Measurements from ENCODE around the gene ZNF534.
"Not testable (repeated sequence)": the region's sequence is repeated elsewhere in the genome, so short reads cannot be mapped to it uniquely, and the experiment has no call there.

ZNF534 gene

DNA sequence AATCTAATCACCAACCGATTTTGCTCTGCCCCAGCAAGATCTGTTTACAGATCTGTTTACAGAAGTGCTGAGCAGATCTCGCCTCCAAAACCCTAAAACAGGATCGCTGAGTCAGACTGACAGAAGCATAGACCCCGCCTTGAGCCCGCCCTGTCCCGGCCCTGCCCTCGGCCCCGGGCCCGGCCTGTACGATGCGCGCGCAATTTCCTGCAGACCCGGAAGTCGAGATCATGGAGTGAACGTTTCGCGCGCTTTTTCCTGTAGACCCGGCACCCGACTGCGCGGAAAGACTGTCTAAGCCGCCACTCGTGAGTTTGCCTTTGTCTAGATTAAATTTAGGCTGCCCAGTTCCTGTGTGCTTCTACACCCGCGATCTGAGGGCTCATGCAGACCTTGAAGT is at the start of gene ZNF534:
ZNF534 (plus strand) TSS at position 212 of the 400 bp plus-strand sequence. CDS start 2,327 bp downstream, outside the sequence.
- no peak for DNase-seq (ENCODE audit: low read depth)

- no peak for DNase-seq (ENCODE audit: low read depth)
These were observed 37.8 kb upstream of the ZNF534 start for GRCh38 chr19:52391135-52391534.

DNA sequence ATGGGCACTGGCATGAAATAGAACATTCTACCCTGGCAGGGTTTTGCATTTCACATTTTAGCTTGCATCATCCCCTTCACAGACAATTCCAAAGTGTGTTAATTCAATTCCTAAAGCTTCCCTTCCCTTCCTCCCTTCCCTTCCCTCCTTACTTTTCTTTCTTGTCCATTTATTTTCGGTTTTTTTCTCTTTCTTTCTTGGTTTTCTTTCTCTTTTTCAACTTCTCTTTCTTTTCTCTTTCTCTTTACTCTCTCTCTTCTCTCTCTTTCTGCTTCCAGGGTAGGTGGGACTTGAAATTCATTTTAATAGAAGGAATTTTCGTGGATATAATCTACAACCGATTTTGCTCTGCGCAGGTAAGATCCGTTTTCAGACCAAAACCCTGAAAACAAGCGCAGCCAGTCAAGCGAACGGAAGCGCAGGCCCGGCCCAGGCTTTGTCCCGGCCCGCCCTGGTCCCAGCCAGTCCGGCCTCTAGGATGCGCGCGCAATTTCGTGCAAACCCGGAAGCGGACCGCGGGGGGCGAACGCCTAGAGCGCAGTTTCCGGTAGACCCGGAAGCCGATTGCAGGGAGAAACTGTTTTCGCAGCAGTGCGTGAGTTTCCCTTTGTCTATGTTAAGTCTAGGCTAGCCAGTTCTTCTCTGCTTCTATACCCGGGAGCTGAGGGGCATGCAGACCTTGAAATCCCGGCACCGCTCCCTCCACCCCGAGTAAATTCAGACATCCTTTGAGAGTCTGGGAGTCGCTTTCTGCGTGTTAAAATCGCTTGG is 31.5 kb upstream of the ZNF534 start, which contains the start of gene ZNF528:
ZNF528 (plus strand) TSS at position 540 of the 771 bp plus-strand sequence. CDS start 4,165 bp downstream, outside the sequence.
- DNase-seq (ENCODE audit: low read depth) = peak; percentile 94

- no peak for DNase-seq (ENCODE audit: low read depth)
These were observed 30.9 kb upstream of the ZNF534 start for GRCh38 chr19:52398081-52398441.

GRCh38 chr19:52410276-52410675 is 18.7 kb upstream of the ZNF534 start:
- no peak for DNase-seq (ENCODE audit: low read depth)

GRCh38 chr19:52415711-52416110 is 13.2 kb upstream of the ZNF534 start:
- no peak for DNase-seq (ENCODE audit: low read depth)

DNA sequence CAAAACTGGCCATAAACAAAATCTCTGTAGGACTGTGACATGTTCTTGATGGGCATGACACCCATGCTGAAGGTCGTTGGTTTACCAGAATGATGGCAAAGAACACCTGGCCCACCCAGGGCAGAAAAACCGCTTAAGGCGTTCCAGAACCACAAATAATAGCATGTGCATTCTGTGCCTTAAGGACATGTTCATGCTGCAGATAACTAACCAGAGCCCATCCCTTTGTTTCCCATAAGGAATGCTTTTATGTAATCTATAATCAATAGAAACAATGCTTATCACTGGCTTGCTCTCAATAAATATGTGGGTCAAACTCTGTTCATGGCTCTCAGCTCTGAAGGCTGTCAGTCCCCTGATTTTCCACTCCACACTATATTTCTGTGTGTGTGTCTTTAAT is 13.2 kb downstream of the ZNF534 start:
- DNase-seq (ENCODE audit: low read depth) = no peak

DNA sequence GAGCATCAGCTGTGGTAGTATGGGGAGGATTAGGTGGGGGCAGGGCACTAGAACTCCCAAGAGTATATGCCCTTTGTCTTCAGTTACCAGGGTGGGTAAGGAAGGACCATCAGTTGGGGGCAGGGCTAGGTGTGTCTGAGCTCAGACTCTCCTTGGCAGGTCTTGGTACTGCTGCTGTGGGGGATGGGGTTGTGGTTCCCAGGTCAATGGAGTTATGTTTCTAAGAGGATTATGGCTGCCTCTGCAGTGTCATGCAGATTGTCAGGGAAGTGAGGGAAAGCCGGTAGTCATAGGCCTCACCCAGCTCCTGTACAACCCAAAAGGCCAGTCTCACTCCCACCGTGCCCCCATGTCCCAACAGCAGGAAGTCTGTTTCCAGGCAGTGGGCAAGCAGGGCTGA is 15.6 kb downstream of the ZNF534 start:
- DNase-seq (ENCODE audit: low read depth) = no peak

- no peak for DNase-seq (ENCODE audit: low read depth)
These were observed 22.3 kb downstream of the ZNF534 start for GRCh38 chr19:52451241-52451640.

GRCh38 chr19:52453324-52454094 is 24.6 kb downstream of the ZNF534 start, which contains the start of gene ZNF578:
ZNF578 (plus strand) TSS chr19:52453553; CDS start chr19:52501846, 48,293 bp downstream.
- DNase-seq (ENCODE audit: low read depth) = peak; percentile 72

- DNase-seq (ENCODE audit: low read depth) = no peak
These were observed 36.0 kb downstream of the ZNF534 start for GRCh38 chr19:52464798-52465470.

DNA sequence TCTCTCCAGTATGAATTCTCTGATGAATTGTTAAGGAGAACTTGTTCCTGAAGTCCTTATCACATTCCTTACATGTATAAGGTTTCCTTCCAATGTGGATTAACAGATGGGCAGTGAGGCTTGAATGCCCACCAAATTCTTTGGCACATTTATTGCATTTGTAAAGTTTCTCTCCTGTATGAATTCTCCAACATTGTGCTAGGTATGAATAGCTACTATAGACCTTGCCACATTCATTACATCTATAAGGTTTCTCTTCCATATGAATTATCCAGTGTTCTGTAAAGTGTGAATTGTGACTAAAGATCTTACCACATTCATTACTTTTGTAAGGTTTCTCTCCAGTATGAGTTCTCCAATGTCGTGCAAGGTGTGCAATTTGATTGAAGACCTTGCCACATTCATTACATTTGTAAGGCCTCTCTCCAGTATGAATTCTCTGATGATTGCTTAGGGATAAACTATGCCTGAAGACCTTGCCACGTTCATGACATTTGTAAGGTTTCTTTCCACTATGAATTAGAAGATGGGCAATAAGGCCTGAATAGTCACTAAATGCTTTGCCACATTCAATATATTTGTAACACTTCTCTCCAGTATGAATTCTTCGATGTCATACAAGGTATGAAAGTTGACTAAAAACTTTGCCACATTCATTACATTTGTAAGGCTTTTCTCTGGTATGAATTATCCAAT is 44.9 kb downstream of the ZNF534 start:
- DNase-seq (ENCODE audit: low read depth) = no peak

- no peak for DNase-seq (ENCODE audit: low read depth)
These were observed 45.6 kb downstream of the ZNF534 start for GRCh38 chr19:52474351-52475127.

- not testable (repeated sequence) for DNase-seq (ENCODE audit: low read depth)
These were observed 55.3 kb downstream of the ZNF534 start for GRCh38 chr19:52484111-52484743.

DNA sequence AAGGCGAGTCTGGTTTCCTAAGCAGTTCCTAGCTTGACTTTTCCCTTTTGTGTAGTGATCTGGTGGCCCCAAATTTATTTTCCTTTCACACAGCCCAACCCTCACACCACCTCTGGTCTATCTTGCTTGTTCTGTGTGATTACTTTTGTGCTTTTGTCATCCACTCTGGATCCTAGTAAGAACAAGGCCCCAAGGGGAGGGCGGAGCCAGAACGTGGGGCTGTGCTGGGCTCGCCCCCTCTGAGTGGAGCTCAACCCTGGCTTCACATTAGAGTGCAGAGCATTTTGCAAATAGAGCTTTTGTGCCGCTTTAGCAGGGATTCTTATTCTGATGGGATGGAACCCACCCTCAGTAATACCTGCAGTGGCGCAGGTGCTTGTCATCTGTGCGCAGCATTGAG is 56.1 kb downstream of the ZNF534 start:
- not testable (repeated sequence) for DNase-seq (ENCODE audit: low read depth)

- not testable (repeated sequence) for DNase-seq (ENCODE audit: low read depth)
These were observed 56.8 kb downstream of the ZNF534 start for GRCh38 chr19:52485561-52486240.

GRCh38 chr19:52492201-52492993 is 63.4 kb downstream of the ZNF534 start:
- no peak for DNase-seq (ENCODE audit: low read depth)

DNA sequence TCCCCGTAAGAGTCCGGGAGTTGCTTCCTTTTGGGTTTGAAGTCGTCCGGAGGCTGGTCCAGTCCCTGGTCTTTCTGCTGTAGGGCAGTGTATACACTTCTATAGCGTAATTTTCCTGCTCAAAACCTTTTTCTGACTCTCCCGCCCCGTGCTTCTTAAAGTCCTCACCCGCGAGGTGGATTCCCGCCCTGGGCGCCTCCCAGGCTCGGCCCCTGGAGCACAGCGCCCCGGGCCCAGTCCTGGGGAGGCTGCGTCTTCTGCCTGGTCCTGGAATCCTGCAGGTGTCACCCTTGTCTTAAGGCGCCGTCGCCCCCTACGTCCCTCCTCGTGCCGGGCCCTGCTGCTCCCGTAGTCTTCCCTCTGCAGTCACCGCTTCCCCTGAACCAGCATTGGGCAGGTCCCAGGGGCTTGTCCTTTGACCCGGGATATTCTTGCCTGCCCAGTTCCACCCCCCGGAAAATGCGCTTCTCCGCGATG is 64.1 kb downstream of the ZNF534 start:
- DNase-seq (ENCODE audit: low read depth) = no peak

DNA sequence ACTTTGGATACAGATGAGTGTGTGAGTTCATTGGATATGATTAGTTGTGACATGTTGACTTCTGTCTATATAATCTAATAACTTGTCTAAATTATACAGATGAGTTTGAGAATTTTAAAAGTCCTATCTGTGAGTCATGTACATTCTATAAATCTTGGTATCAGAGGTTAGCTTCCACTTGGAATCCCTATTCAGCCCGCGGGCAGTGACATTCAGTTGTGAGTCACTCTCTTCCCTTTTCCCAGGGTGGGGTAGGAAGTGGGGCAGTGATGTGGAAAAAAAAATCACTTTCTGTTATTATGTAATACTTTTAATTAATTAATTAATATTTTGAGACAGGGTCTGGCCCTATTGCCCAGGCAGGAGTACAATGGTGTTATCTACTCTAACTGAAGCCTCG is 65.6 kb downstream of the ZNF534 start:
- DNase-seq (ENCODE audit: low read depth) = no peak

Data from stromal cell of bone marrow (primary cell).